HG03159 (cell line): ENCODE results near the gene ATXN7L1.
"Not testable (repeated sequence)": the region's sequence is repeated elsewhere in the genome, so short reads cannot be mapped to it uniquely, and the experiment has no call there.

Experiments used
- ATAC-seq: cut with Tn5 transposase; IDR thresholded peaks from one replicate; pipeline ENCODE4 v1.9.1; 2021; ENCODE audit warnings: mild to moderate bottlenecking, moderate library complexity; ENCODE audit not compliant: unreplicated experiment

Gene ATXN7L1

DNA sequence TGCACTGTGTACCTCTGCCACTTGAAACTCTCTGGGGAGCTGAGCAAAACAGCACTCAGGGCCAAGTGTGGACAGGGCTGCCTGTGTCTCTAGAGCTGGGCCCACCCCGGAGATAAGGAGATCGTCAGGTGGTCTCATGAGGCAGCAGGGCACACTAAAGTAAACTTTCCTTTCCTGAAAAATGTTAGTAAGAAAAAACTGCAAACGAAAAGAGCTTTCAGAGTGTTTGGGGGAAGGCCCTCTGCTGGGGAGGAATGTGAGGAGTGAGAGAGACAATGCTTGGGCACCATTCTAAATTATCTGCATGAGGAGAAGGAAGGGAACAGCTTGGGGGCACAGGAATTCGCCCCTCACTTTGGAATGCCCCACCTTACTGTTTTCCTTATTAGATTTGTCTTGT is 127.7 kb downstream of the ATXN7L1 start:
- no peak for ATAC-seq

DNA sequence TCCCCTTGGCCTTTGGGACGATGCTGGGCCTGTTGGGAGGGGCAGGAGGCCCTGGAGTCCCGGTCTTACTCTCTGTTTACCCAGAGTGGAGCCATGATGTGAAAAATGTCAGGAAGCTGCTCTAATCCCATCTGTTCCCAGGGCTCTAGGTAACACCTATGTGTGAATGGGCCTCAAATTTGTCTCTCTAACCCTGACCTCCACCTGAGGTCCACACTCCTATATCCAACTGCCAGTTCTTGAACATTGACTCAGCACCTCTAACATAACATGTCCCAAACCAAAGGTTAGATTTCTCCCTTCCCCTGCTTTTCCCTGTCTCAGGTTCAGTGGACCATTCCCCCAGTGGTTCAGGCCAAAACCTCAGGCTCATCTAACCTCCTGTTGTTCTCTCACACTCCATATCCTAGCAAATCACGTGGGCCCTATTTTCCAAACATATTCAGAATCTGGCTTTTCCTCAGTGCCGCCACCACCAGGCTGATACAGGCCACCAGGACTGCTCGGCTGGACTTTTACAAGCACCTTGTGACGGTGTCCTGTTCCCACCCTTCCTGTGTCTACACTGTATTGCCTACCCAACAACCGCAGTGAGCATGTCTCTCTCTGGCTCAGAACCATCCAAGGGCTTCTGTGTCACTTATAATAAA is 130.6 kb downstream of the ATXN7L1 start:
- no peak for ATAC-seq

DNA sequence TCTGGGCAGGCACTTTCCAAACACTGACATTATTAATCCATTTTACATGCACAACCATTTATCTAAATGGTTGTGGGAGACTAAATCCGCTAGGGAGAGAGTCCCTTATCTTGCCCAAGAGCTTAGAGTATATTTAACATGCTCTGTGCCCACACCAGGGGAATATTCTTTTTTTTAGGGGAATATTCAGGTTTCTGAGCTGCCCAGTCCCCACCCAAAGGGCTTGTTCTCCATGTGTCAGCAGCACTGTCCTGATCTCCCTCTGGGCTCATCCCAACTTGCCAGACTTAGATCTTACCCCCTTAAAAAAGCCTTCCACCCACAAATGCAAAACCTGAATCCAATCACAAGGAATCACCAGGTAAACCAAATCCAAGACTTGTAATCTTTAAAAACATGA is 132.1 kb downstream of the ATXN7L1 start:
- ATAC-seq: no peak

DNA sequence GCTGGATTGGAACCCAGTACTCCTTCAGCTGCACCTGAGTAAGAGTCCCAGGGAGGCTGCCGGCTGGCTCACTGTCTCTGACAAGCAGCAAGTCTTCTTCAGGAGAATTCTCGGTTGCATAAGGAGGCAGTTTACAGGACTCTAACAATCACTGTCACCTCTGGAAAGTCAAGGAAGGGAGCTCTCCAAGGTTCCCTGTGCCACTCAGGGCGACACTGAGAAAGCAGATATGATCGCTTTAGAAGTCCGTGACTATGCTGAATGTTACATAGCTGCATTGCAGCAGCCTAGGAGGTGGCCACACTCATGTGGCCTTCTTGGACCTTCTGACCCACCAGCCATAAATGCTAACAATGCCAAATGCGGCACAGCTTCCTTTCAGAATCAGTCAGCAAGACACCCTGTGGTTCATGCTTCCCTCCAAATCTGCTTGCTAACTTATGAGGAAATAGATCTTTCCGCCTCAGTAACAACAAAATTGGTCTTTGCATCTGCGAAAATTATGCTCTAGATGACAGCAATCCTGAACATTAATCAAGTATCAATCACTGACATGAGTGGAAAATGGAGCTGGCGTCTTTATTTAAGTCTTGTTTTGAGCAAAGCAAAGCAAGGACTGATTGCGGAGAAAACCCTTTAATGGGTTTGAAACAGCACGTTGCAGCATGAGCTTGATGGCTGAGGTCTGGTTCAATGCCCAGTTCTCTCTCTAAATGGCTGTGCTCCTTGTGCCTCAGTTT is 132.9 kb downstream of the ATXN7L1 start:
- ATAC-seq: no peak

DNA sequence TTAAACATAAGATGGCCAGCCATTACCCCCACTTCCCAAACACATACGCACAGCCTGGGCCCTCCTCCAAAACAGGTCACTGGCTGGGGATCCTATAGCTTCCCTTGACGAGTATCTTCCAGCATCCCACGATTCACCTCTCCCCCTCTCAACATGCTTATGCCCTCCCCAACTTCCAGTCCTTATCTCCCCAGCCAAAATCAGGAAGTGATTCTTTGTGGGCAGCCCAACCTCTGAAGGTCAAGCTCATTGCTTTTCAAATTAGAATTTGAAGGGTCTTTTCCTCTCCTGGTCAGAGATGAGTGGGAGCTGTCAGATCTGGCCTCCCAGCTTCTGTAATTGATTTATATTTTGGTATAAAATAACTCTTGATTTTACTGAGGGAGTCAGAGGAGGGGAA is 133.6 kb downstream of the ATXN7L1 start:
- no peak for ATAC-seq

DNA sequence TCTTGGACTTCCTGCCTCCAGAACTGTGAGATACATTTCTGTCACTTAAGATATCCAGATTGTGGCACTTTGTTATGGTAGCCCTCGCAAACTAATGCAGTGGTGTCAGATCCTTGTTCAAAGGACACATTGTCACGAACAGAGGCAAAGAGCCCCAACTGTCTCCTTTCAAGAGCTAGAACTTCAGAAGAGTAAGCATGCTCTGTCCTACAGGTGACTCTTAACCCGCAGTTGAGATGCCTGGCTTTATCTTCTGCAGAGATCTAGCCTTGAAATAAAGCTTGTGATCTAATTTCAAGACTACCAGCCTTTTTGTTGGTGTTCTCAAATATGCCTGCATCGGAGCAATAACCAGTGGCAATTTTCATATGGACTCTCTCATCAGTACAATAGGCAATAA is 134.4 kb downstream of the ATXN7L1 start:
- no peak for ATAC-seq

DNA sequence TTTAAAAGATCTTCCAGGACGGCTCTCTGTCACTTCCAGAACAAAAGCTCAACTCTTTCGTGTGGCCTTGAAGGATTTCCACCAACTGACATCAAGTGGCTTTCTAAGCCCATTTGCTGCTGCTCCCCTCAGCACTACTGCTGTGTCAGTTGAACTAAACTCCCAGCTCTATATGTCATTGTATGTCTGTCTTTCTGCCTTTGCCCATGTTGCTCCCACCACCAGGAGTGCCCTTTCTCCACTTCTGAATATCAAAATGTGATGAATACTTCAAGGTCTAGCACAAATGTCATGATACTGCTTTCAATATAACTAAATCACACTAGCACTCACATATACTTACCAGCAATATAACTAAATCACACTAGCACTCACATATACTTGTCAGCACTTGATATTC is 138.3 kb downstream of the ATXN7L1 start:
- no peak for ATAC-seq

DNA sequence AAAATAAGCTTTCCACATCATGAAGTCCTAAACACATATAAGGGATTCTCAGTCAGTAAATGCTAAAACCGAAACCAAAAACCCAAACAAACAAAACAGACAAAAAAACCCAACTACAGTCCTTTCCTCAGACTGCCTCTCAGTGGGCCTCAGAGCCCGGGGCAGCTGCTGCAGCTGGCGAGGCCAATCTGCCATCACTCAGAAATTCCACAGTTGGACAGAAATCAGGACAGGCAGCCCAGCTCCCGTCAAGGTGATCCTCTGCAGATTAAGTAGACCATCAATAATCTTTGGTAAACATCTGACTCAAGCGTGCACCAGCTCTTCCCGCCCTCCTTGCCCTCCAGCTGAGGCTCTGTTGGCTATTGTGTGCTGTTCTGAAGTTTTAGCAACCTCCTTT is 142.2 kb downstream of the ATXN7L1 start:
- no peak for ATAC-seq

DNA sequence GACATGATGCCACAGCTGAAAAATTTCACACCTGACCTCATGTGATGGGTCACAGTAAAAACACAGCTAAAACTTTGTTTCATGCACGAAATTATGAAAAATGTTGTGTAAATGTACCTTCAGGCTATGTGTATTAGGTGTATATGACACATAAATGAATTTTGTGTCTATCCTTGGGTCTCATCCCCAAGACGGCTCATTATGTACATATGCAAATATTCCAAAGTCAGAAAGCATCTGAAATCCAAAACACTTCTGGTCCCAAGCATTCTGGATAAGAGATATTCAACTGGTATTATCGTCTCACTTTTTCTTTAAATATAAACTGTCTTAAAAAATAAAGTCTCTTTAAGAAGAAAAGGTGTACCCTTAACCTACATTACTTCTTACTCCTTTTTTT is 145.4 kb downstream of the ATXN7L1 start:
- ATAC-seq: no peak

DNA sequence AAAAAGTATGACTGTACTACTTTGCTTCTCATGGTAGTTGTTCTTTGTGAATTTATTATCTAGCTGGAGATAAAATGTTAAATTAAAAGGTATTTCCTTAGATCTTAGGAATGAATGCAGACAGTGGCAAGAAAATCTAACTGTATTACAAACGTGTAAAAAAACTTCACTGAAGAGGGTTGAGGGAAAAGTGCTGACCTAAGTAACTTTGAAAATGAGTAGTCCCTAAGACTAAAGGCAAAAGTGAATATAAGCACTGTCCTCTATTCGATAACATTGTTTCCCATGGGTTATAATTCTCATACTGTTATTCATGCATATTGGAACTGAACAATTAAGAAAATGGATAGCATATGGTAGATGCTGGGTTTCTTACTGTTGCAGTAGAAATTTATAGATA is 148.4 kb downstream of the ATXN7L1 start:
- no peak for ATAC-seq

DNA sequence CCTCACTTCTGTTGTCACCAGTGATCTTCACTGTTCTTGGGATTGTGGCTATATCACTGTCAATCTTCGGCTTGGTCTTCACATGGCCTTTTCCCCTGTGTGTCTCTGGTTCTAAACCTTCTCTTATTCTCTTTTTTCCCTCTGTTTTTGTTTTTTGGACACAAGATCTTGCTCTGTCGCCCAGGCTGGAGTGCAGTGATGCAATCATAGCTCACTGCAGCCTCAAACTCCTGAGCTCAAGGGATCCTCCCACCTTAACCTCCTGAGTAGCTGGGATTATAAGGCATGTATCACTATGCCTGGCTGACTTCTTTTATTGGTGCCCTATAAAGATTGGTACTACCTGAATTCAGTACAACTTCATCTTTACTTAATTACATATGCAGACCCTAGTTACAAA is 151.7 kb downstream of the ATXN7L1 start:
- ATAC-seq: no peak

DNA sequence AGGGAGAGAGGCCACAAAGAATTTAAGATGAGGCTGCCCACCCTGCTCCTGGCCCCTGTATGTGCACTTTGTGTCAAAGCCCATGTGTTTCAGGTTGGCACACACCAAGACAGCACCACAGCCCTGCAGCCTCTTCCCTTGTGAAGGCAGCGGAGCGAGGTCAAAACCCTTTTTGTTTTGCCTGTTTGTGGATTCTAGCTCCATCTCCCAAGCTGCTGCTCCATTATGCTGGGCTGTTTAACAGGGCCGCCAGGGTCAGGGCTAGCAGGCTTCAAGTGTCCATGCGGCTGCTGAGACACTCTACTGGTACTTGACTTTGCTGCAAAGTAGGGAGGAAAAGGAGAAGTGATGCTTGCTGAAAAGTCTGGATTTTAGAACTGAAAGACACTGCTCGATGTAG is 152.8 kb downstream of the ATXN7L1 start:
- no peak for ATAC-seq

DNA sequence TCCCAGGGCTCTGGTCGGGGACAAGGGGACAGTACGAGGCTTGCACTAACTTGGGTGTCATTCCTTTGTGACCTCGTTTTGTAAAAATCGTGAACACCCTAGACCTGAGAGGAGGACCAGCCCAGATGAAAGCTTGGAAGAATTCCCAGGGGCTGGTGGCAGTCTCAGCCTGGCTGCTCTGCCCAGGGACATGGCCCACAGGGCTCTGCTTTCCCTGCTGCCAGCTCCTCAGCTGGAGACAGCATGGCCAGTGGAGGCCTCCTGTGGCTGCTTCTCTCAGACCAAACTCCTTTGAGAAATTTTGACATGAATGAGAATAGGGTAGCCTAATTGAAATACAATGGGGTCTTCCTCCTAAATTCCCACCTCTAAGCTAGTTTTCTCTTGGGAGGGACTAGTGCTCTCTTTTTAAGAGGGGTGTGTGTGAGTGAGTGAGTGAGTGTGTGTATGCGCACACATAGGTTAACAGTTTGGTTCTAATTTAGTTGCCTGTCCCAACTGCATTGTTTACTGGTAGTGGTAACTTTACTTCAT is 154.8 kb downstream of the ATXN7L1 start:
- ATAC-seq: no peak

DNA sequence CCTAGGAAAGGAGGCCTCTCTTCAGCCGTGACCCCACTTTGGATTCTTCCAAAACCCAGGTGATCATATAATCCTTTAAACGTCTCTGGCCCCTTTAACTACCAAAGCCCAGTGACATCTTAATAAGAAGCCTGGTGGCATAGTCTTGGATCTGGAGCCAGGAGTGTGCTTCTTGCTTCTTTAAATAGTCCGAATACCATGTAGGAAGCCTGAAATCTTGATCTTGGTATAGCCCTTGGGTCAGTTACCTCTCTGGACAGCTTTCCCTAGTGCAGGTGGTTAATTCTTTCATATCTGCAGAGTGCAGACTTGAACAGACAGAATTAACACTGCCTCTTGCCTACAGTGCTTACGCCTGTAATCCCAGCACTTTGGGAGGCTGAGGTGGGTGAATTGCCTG is 156.5 kb downstream of the ATXN7L1 start:
- ATAC-seq: no peak

DNA sequence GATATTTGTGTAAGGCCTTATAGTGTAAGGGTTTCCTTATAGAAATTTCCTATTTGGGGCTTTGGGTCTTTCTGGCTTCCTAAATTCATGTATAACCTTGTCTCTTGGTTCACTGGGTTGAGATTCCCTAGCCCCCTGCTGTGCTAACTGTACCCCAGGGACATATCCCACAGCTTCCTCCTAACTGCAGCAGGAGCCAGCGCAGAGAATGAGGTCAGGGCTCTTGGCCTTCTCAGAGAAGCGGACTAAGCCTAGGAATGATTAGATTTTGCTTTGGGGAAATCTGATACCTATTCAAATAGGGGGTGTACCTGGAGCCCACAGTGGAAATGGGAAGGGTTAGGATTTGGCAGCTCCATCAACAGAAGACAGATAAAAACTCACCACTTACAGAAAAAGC is 157.0 kb downstream of the ATXN7L1 start:
- ATAC-seq: no peak

DNA sequence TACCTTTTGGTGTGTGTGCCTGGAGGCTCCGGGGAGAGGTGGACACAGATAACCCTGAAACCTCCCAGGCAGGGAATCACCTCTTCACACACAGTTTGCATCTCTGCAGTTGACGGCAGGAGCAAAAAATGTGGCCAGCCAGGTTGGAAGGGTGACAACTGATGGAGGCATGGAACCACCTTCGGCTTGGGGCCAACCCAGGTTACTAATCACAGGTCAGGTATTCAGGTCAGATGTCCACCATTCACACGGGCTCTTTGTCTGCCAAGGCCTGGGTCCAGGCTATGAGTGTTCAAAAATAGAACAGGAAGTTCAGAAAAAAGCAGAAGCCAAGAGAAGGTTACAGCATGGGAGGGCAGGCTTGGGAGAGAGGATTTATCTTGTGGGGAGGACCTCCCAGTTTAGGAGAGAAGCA is 157.9 kb downstream of the ATXN7L1 start:
- ATAC-seq: no peak

DNA sequence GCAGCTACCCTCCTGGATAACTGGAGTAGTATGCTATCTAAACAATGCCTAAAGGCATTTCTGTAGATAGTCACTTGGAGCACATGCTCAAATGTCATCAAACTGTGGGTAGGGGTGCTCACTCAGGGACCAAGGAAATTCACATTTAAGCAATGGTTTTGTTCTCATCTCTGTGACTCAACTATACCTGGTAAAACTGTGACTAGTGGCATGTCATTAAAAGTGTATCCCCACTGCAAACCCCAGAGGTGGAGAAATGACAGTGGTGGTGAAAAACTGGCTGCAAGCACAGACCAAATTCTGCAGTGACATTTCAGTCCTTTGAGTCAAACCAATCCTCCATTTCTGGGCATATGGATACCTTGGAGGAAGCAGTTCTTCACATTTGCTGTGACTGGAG is 160.9 kb downstream of the ATXN7L1 start:
- ATAC-seq: no peak

DNA sequence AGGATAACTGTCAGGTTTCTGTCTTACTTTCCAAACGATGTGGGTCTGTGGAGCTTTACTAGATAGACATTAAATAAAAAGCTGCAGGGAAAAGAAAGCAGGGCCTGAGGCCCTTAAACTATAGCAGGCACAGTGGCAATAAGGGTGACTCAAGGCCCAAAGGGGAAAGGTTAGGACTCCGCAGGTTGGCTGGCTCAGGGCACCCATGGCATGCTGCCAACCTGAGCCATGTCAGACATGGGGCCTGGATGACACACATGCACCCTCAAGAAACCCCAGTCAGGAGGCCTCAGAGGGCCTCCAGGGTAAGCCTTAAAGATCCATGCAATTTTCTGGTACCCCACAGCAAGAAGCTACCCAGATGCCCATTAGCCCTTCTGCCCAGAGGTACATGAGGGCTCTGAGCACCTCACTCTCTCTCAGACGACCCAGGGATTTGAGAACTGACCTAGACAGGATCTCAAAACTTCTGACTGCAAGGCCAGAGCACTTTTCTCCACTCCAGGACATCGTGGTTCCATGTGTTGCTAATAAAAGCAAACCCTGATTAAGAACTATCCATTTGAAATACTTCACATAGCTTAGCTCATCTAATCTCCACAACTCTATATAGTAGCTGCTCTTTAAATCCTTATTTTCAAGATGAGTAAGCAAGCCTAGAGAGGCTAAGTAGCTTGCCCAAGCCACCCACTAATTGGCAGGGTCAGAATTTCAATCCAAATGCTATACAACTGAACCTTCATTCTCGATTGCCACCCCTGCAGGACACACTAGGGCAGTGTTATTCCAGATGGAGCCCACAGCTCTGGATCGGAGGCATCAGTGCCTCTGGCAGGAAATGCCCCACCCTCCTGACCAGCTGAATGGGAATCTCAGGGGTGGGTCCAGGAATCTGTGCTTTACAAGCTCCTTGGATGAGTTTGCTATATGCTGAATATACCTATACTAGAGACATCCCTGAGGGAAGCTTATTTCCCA is 162.6 kb downstream of the ATXN7L1 start:
- no peak for ATAC-seq

DNA sequence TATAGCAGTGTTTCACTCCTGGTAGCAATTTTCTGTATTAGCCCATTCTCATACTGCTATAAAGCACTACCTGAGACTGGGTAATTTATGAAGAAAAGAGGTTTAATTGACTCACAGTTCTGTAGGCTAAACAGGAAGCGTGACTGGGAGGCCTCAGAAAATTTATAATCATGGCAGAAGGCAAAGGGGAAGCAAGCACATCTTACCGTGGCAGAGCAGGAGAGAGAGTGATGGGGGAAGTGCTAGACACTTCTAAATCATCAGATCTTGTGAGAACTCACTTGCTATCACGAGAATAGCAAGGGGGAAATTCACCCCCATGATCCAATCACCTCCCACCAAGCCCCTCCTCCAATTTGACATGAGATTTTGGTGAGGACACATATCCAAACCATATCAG is 163.5 kb downstream of the ATXN7L1 start:
- no peak for ATAC-seq

DNA sequence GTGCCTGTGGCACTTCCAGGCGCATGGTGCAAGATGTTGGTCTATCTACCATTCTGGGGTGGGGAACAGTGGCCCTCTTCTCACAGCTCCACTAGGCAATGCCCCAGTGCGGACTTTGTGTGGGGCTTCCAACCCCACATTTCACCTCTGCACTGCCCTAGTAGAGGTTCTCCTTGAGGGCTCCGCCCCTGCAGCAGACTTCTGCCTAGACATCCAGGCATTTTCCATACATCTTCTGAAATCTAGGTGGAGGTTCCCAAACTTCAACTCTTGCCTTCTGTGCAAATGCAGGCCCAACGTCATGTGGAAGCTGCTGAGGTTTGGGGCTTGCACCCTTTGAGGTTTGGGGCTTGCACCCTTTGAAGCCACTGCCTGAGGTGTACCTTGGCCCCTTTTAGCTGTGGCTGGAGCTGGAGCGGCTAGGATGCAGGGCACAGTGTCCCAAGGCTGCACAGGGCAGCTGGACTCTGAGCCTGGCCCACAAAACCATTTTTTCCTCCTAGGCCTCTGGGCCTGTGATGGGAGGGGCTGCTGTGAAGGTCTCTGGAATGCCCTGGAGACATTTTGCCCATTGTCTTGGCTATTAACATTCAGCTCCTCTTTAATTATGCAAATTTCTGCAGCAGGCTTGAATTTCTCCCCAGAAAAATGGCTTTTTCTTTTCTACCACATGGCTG is 164.5 kb downstream of the ATXN7L1 start:
- no peak for ATAC-seq

DNA sequence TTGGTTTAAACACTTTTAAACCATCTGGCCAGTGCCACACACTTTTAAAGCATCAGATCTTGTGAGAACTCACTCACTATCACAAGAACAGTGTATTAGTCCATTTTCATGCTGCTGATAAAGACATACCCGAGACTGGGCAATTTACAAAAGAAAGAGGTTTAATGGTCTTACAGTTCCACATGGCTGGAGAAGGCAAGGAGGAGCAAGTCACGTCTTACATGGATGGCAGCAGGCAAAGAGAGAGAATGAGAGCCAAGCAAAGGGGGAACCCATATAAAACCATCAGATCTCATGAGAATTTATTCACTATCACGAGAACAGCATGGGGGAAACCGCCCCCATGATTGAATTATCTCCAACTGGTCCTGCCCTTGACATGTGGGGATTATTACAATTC is 165.7 kb downstream of the ATXN7L1 start:
- ATAC-seq: not testable (repeated sequence)
